Neural cell (in vitro differentiated cells): Measurements from ENCODE around the gene GNB2. TPM values are rescaled to one million over a fixed set of nuclear protein-coding genes. Genes with fewer than 3 reads are reported as not detected.

Source experiments
- H2AFZ ChIP-seq: fragments of 200-600, 300-800 bp; sonication (generic), shearing (Covaris generic); 2 replicates; pipeline ENCODE4 v1.6.0; 2014; ENCODE audit warnings: low read depth, mild to moderate bottlenecking, antibody characterized with exemption, low read length, moderate library complexity
- H3F3A ChIP-seq: fragments of 200-600 bp; shearing (Covaris generic); 2 replicates; pipeline ENCODE4 v1.6.1; 2016; ENCODE audit warnings: mild to moderate bottlenecking, moderate library complexity, mixed read lengths, antibody characterized with exemption, low read length; ENCODE audit not compliant: insufficient read depth, poor library complexity, severe bottlenecking
- H3K27ac ChIP-seq: fragments of 200-600, 300-800 bp; sonication (generic), shearing (Covaris generic); 2 replicates; pipeline ENCODE4 v1.5.1; 2014; ENCODE audit warnings: mild to moderate bottlenecking, low read length, moderate library complexity
- H3K27me3 ChIP-seq: fragments of 300-800, 200-600 bp; sonication (generic), shearing (Covaris generic); 2 replicates; pipeline ENCODE4 v1.6.0; 2014; ENCODE audit warnings: mild to moderate bottlenecking, low read depth, low read length, moderate library complexity; ENCODE audit not compliant: insufficient read depth
- H3K36me3 ChIP-seq: fragments of 300-800, 200-600 bp; sonication (generic), shearing (Covaris generic); 2 replicates; pipeline ENCODE4 v1.5.1; 2014; ENCODE audit warnings: mild to moderate bottlenecking, antibody characterized with exemption, low read length, moderate library complexity; ENCODE audit not compliant: insufficient read depth
- H3K4me2 ChIP-seq: fragments of 300-800, 200-600 bp; sonication (generic), shearing (Covaris generic); 2 replicates; pipeline ENCODE4 v1.6.0; 2014; ENCODE audit warnings: mild to moderate bottlenecking, low read length
- H3K4me3 ChIP-seq: fragments of 300-800, 200-600 bp; sonication (generic), shearing (Covaris generic); 2 replicates; pipeline ENCODE4 v1.5.1; 2014; ENCODE audit warnings: mild to moderate bottlenecking, low read length, moderate library complexity
- H3K79me2 ChIP-seq: fragments of 200-600 bp; shearing (Covaris generic); replicated peaks from 2 replicates; pipeline ENCODE4 v1.6.0; 2014; ENCODE audit warnings: mild to moderate bottlenecking, low read length, moderate library complexity; ENCODE audit not compliant: insufficient read depth
- H3K9ac ChIP-seq: fragments of 300-800, 200-600 bp; sonication (generic), shearing (Covaris generic); 2 replicates; pipeline ENCODE4 v1.6.1; 2016; ENCODE audit warnings: mild to moderate bottlenecking, low read length, mixed read lengths
- H3K9me2 ChIP-seq: fragments of 200-600 bp; shearing (Covaris generic); 2 replicates; pipeline ENCODE4 v1.6.1; 2016; ENCODE audit warnings: mild to moderate bottlenecking, low read length, mixed read lengths; ENCODE audit not compliant: insufficient read depth
- H3K9me3 ChIP-seq: fragments of 200-600, 300-800 bp; sonication (generic), shearing (Covaris generic); 2 replicates; pipeline ENCODE4 v1.6.1; 2016; ENCODE audit warnings: mild to moderate bottlenecking, mixed run types, low read length, moderate library complexity, mixed read lengths
- H4K20me1 ChIP-seq: fragments of 200-600 bp; shearing (Covaris generic); 2 replicates; pipeline ENCODE4 v1.6.1; 2016; ENCODE audit warnings: mild to moderate bottlenecking, mixed run types; ENCODE audit not compliant: insufficient read depth
- CTCF ChIP-seq: fragments of 450-650 bp; IDR thresholded peaks from 2 replicates; pipeline ENCODE4 v1.5.1; 2014; ENCODE audit warnings: antibody characterized with exemption, mild to moderate bottlenecking, moderate library complexity; ENCODE audit not compliant: poor library complexity, severe bottlenecking
- EP300 ChIP-seq: fragments of 450-650 bp; conservative IDR thresholded peaks from 2 replicates; pipeline ENCODE4 v1.6.1; 2014; ENCODE audit warnings: antibody characterized with exemption, mild to moderate bottlenecking, moderate library complexity; ENCODE audit not compliant: poor library complexity, severe bottlenecking
- EZH2 ChIP-seq: fragments of 200-600, 300-800 bp; shearing (Covaris generic), sonication (generic); IDR thresholded peaks from 2 replicates; pipeline ENCODE4 v1.6.1; 2014; ENCODE audit warnings: antibody characterized with exemption, low read length, borderline replicate concordance, mild to moderate bottlenecking; ENCODE audit not compliant: insufficient read depth, poor library complexity, severe bottlenecking
- MXI1 ChIP-seq: fragments of 450-650 bp; conservative IDR thresholded peaks from 2 replicates; pipeline ENCODE4 v1.6.1; 2014; ENCODE audit warnings: antibody characterized with exemption, mild to moderate bottlenecking; ENCODE audit not compliant: poor library complexity, severe bottlenecking
- POLR2AphosphoS5 ChIP-seq: IDR thresholded peaks from 2 replicates; pipeline ENCODE4 v1.6.1; 2012
- RAD21 ChIP-seq: fragments of 450-650 bp; conservative IDR thresholded peaks from 2 replicates; pipeline ENCODE4 v1.6.1; 2014; ENCODE audit warnings: antibody characterized with exemption, mild to moderate bottlenecking, moderate library complexity
- REST ChIP-seq: IDR thresholded peaks from 2 replicates; pipeline ENCODE4 v1.6.1; 2012; ENCODE audit warnings: borderline replicate concordance
- SMC3 ChIP-seq: fragments of 450-650 bp; conservative IDR thresholded peaks from 2 replicates; pipeline ENCODE4 v1.6.1; 2014; ENCODE audit warnings: antibody characterized with exemption, mild to moderate bottlenecking, moderate library complexity; ENCODE audit not compliant: poor library complexity
- TAF1 ChIP-seq: IDR thresholded peaks from 2 replicates; pipeline ENCODE4 v1.6.1; 2012; ENCODE audit warnings: low read depth
- polyA plus RNA-seq: library from polyadenylated mRNA; depleted of rRNA; stranded (reverse); fragments of >200 nt; gene quantifications from 2 replicates; pipeline ENCODE4 v1.2.3, GENCODE V29; 2014

GNB2 gene
- polyA plus RNA-seq, 1 donor from 2014 or later: 279 TPM

- no peak for TF ChIP-seq REST
- TF ChIP-seq EP300: no peak
- TF ChIP-seq MXI1: no peak
- no peak for TF ChIP-seq POLR2AphosphoS5
- no peak for TF ChIP-seq RAD21
- no peak for TF ChIP-seq CTCF
- TF ChIP-seq SMC3: no peak
- TF ChIP-seq EZH2: no peak
- TF ChIP-seq TAF1: no peak
- H3K9ac ChIP-seq: peak overlapping the region; percentile 51
- H3K79me2 ChIP-seq: no peaks in the 10 kb centered on the region
- H3K9me3 ChIP-seq: no peaks in the 10 kb centered on the region
- peak overlapping the region; percentile 59 for H3K4me3 ChIP-seq
- no peaks in the 10 kb centered on the region for H3F3A ChIP-seq
- no peaks in the 10 kb centered on the region for H3K36me3 ChIP-seq
- no peaks in the 10 kb centered on the region for H3K9me2 ChIP-seq
- no peak overlapping the region for H3K27ac ChIP-seq
- H3K4me2 ChIP-seq: no peak overlapping the region
- H4K20me1 ChIP-seq: no peaks in the 10 kb centered on the region
- no peak overlapping the region for H2AFZ ChIP-seq
- H3K27me3 ChIP-seq: peaks cover 1% of the 10 kb centered on the region
Measured at GRCh38 chr7:100626530-100627237, 46.9 kb upstream of the GNB2 start.

GRCh38 chr7:100627238-100627549 lies 46.3 kb upstream of the GNB2 start:
- H4K20me1 ChIP-seq: no peaks in the 10 kb centered on the region
- no peak overlapping the region for H3K4me2 ChIP-seq
- peak overlapping the region; percentile 59 for H3K4me3 ChIP-seq
- H3K27ac ChIP-seq: no peak overlapping the region
- no peaks in the 10 kb centered on the region for H3K36me3 ChIP-seq
- peaks cover 6% of the 10 kb centered on the region for H3K27me3 ChIP-seq
- H2AFZ ChIP-seq: no peak overlapping the region
- no peaks in the 10 kb centered on the region for H3K9me2 ChIP-seq
- no peaks in the 10 kb centered on the region for H3F3A ChIP-seq
- no peaks in the 10 kb centered on the region for H3K79me2 ChIP-seq
- TF ChIP-seq SMC3 (no peak), CTCF (no peak), POLR2AphosphoS5 (no peak), EP300 (no peak), REST (no peak), EZH2 (no peak), TAF1 (no peak)
- peak overlapping the region; percentile 51 for H3K9ac ChIP-seq
- H3K9me3 ChIP-seq: no peaks in the 10 kb centered on the region
